Amygdala (tissue), 56 donors: ENCODE measurements around the gene MORN5.

Source experiments
- DNase-seq, 56 donors: peaks; one replicate each; lab custom pipeline; 2025; lab: John Stamatoyannopoulos, UW

MORN5 gene

GRCh38 chr9:122212473-122213004 is 52.8 kb downstream of the MORN5 start:
- no peak for DNase-seq

DNA sequence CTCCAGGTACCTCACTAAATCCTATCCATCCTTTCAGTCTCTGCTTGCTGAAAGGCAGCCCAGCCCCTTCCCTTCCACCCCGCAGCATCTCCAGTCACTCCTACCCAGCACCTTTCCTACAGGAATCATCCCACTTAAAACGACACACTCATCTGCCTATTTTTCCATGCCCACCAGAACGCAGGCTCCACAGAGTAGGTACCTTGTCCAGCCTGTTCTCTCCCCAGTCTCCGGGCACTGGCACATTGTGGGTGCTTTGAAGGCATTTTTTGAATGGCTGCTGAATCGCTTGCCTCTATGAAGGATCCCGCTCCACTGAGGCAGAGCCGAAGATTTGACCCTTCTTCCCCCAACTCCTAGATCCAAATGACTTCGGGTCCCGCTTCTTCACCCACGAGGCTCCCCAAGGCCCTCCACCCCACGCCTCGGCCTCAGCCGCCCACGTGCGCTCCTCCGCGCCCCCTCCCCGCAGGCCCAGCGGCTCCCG is 53.4 kb downstream of the MORN5 start:
- no peak for DNase-seq

DNA sequence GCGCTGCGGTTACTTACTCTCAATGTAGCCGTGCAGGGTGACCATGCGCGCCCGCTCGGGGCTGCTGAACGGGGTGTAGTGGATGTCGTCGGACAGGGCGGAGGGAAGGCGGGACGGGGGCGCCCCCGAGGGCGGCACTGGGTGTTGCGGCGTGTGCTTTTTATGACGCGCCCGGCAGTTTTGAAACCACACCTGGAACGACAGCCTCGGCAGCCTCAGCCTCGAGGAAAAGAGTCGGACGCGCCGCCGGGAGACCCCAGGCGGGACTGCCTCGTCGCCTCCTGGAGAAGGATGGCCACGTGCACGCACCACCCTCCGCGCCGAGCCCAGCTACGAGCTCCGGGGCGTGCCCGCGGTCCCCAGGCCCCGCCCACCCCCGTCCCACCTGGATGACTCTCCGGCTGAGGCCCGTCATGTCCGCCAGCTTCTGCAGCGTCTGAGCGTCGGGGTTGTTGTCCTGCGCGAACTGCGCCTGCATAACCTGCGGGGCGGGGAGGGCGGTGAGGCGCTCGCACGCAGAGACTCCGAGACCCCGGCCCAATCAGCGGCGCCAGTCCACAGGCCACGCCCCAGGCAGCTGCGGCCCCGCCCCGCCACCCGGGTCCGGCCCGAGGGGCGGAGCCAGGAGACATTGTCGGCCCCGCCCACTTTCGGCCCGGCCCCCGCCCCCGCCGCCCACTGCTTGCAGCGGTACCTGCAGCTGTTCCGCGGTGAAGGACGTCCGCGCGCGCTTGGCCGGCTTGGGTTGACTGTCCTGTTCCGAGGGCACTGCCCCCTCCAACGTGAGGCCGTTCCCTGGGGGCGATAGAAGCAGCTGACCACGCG is 54.1 kb downstream of the MORN5 start:
- DNase-seq, result peak in 2 of 56 donors; percentile 10 to 50

DNA sequence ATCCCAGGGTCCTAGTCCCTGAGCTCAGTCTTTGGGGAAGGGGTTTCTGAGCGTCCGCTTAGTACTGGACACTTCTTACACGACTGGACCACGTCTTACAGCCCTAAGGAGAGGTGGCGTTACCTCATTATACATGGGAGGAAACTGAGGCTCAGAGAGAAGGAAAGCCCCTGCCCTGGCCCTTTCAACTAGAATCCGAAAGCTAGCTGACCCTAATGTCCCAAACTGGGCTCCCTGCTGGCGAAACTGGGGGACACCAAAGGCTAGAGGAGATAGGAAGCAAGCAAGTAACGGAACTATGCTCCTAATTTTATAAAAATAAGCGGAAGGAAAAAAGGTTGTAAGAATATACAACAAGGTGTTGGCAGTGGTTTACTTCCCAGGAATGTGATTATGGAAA is 54.8 kb downstream of the MORN5 start:
- DNase-seq, result no peak

DNA sequence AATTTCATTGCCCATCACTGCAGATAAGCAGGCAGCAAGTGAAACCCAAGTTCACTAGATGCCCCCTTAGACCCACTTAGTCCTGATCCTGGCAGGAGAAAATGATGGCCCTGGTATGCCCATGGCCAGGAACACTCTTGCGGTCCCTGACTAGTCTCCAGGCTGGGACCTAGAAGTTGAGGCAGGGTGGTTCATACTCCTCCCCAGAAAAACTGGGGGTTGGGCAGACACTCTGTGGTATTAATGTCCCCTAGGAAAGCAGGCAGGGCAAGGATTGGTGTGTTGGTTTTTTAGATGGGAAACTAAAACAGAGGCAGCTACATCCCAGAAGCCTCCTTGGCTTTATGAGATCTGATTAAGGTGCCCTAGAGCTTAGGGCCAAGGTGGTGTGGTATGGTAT is 56.0 kb downstream of the MORN5 start:
- no peak for DNase-seq

GRCh38 chr9:122216138-122216797 is 56.6 kb downstream of the MORN5 start:
- no peak for DNase-seq

DNA sequence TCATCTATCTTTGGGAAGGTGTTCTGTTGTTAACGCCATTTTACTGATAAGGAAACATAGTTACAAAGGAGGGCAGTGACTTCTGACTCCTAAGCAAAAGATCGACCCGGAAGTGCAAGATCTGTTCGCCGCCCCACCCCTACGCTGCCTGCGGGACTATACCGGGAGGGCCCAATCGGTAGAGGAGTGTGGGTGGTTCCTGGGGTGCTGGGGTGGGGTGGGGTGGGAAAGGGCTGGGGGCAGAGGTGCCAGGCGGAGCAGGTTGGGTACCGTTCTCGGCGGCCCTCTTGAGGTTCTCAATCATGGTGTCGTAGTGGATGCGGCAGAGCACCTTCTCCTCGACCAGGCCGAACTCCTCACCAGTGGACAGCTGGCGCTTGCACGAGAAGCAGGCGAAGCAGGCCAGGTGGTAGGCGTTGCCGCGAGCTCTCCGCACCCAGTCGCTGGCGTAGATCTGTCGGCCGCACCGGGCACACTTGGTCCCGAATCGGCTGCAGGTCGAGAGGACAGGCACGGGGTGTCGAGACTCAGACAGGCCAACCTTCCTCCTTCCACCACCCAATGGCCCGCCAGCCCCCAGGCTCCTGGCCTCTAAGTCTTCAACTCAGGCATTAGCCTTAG is 57.2 kb downstream of the MORN5 start:
- DNase-seq, result no peak

DNA sequence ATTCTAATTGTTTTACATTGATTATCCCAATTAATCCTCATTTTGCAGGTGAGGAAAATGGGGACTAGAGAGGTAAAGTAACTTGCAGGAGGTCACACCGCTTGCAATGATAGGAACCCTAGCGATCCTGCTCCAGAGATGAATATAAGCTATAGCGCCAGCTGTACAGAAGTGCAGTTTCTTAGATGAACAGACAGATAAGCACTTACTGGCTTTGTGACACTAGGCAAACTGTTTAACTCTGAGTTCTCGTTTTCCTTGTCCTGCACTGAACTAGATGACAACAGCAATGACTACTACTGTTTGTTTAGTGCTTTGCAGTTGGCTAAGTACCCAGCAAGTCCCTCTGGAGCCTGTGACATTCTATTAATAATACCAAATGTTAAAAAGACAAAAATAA is 57.9 kb downstream of the MORN5 start:
- no peak for DNase-seq

GRCh38 chr9:122218071-122218934 is 58.6 kb downstream of the MORN5 start:
- no peak for DNase-seq

DNA sequence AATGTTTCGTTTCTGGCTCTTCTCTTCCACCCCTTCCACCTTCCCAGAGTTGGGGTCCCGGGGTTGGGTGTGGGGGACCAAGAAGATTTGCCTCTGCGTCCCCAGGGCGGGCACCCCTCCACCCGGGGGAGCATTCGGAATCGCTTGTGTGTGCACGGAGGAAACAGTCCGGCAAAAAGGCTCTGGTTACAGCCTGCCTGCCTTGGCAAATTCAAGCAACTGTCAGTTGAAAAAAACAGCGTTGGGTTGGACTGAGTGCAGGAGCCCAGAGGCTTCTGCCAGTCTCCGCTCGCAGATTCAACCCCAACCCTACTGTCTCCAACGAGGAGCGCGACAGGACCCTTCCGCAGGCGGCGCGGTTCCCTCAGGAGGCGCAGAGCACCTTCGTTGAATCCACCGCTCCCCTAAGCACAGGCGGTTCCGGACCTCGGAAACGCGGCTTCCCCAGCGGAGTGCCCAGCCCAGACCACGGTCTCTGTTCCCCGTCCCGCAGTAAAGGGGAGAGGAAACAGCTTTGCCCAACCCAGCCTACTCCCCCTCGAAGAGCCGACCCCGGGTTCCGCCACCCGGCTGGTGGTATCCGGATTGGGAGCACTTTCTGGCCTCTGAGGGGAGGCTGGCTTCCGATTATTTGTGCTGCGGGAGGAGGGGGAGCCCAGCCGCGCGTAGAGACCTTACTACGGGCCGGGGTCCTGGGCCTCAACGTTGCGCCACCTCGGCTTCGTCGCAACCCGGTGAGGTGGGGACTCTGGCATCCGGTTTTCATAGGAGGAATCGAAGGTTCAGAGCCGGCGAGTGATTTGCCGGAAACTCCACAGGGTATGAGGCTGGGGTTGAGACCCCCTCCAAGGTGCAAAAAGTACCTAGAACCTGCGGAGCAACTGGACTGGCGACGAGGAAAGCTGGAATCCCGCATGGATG is 59.5 kb downstream of the MORN5 start:
- DNase-seq, result no peak

DNA sequence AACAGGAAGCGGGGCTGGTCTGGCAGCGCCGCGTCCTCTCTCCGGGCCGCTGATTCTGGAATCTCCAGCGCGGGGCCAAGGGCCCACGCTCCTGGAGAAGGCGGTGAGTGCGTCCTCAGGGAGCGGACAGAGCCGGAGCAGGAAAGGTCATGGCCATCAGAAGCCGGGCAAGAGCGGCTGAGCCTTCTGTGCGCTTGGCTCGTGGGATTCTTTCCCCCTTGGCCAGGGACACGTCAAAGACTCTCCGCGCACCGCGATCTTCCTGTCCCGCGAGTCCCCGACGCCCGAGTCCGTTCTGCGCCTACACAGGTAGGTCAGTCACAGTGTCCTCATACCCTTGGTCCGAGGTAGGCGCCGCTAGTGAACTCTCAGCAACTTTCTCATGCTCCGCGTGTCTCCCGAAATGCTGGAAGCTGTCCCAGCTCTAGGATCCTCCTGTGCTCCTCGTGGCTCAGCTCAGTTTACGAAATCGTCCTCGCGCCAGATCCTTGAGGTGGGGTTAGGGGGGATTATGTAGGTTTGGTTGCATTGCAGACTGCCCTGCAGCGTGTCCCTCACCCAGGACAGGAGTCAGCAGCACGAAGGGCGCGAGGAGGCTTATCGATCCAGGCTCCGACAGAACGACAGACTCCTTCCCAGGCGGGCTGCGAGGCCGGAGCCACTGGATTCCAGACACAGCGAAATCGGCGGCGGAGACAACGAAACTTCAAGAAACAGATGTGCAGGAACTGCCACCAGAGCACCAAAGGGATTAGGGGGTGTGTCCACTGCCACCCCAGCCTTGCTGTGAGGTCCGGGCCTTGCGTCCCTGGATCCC is 60.4 kb downstream of the MORN5 start:
- no peak for DNase-seq

- no peak for DNase-seq
These were observed 61.0 kb downstream of the MORN5 start for GRCh38 chr9:122220673-122221182.

DNA sequence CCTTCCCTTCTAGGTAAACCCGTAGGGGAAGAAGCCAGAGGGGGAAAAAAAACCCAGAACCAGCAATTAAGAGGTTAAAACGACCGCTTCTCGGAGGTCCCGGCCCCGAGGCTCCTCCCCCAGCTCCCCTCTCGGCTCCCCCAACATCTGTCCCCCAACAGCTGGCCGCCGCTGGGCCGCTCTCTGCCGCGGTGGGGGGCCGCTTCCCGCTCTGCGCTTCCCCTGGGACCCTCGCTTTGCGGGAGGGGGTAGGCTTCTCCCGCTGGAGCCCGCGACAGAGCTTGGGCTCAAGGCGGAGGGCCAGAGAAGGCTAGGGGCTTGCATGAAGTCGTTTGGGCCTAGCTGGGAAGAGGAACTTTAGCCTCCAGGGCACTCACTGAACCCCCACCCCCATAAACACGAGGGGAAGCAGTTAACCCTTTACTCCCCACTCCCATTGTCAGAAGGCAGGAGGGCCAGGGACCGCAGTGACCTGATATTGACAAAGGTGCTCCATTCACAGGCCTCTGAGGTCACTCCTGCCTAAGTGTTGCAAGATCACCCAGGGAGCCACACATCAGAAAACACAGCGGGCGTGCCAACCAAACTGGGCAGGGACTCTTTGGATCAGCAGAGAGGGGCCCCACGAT is 61.6 kb downstream of the MORN5 start:
- DNase-seq, result no peak

- DNase-seq, result no peak
These were observed 63.1 kb downstream of the MORN5 start for GRCh38 chr9:122222791-122223190.

DNA sequence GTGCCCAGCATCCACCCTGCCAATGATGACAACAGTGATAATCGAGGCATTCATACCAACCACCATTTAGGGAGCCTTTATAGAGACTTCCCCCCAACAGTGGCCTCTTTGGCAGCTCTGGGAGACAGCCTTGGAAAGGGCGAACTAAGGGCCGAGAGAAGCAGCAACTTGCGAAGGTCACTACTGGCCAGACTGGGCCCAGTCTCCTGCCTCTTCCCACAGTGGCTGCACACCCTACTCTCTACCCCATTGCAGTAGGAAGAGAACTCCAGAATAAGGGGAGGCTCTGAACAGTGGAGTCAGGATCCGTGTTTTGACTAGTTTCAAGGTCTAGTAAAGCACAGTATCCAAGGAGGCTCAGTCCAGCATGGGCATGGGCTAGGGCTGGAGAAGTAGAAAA is 63.7 kb downstream of the MORN5 start:
- DNase-seq, result no peak

GRCh38 chr9:122225312-122226141 is 65.8 kb downstream of the MORN5 start:
- no peak for DNase-seq
